Esophagus squamous epithelium (tissue), 5 donors: ENCODE results near the gene CFAP299. TPM values are rescaled to one million over a fixed set of nuclear protein-coding genes. Genes with fewer than 3 reads are reported as not detected.

ENCODE experiments used
- DNase-seq: peaks from one replicate; lab custom pipeline; 2025; lab: John Stamatoyannopoulos, UW
- H3K27ac ChIP-seq, 4 donors: fragments of 200-600 bp; sonication (generic); one replicate each; pipeline ENCODE4 v1.5.1; 2016 to 2019; ENCODE audit warnings: mild to moderate bottlenecking in 1 of 4
- H3K27me3 ChIP-seq, 4 donors: fragments of 200-600 bp; sonication (generic); 1 replicate in 3 of 4; 2 replicates in 1 of 4; pipeline versions ENCODE4 v1.5.1 to v1.6.0; 2017 to 2021; ENCODE audit warnings: antibody characterized with exemption in 1 of 4
- H3K36me3 ChIP-seq, 3 donors: fragments of 200-600 bp; sonication (generic); one replicate each; pipeline ENCODE4 v1.5.1; 2016 to 2019
- H3K4me1 ChIP-seq, 3 donors: fragments of 200-600 bp; sonication (generic); one replicate each; pipeline ENCODE4 v1.5.1; 2017 to 2019
- H3K4me3 ChIP-seq, 4 donors: fragments of 200-600 bp; sonication (generic); 1 replicate in 3 of 4; 2 replicates in 1 of 4; pipeline ENCODE4 v1.5.1; 2016 to 2019; ENCODE audit warnings: mild to moderate bottlenecking in 2 of 4, moderate library complexity in 1 of 4
- H3K9me3 ChIP-seq, 3 donors: fragments of 200-600 bp; sonication (generic); one replicate each; pipeline ENCODE4 v1.5.1; 2016 to 2019
- CTCF ChIP-seq, 6 experiments: fragments of 450-650 bp in 4 of 6; fragments of 200-600 bp in 2 of 6; sonication (generic) in 2 of 6; IDR thresholded peaks; one replicate each; pipeline ENCODE4 v1.5.1; 2016 to 2019; ENCODE audit warnings: antibody characterized with exemption in 6 of 6, mild to moderate bottlenecking in 4 of 6, moderate library complexity in 4 of 6
- POLR2A ChIP-seq, 4 donors: fragments of 450-650 bp; IDR thresholded peaks; one replicate each; pipeline ENCODE4 v1.6.1; 2017; ENCODE audit warnings: antibody characterized with exemption in 4 of 4, mild to moderate bottlenecking in 4 of 4, moderate library complexity in 3 of 4
- WGBS, 2 donors: methylation state at CpG; one replicate each; pipeline ENCODE4 v1.1.5; 2018; 5-methylcytosine and 5-hydroxymethylcytosine counted together
- intact Hi-C: fragments of 100-400 bp; cut with DNase I; formaldehyde crosslinking; loops from one replicate; pipeline ENCODE4 v1.15.0; 2022
- total RNA-seq, 4 donors: library from RNA; depleted of rRNA; stranded (reverse); fragments of >200 nt; gene quantifications; one replicate each; pipeline ENCODE4 v1.1.0, GENCODE V29; 2016
- donor health status: DM: yes; HTN: yes; CAD: no.

Gene CFAP299
- total RNA-seq, 4 donors from 2014 or later: not detected

GRCh38 chr4:80875642-80876041 lies 540.1 kb downstream of the CFAP299 start:
- intact Hi-C loops: no loop called here
- H3K4me3 ChIP-seq: no peak overlapping the region
- no peaks in the 10 kb centered on the region for H3K36me3 ChIP-seq
- WGBS, 2 donors: 87 to 89% methylated on average over 3 of the region's 3 CpGs
- H3K27me3 ChIP-seq: no peaks in the 10 kb centered on the region
- TF ChIP-seq CTCF (IDR thresholded peaks at IDR 0.05): no peak
- no peak for TF ChIP-seq POLR2A (IDR thresholded peaks at IDR 0.05)
- no peaks in the 10 kb centered on the region for H3K9me3 ChIP-seq
- H3K4me1 ChIP-seq: no peaks in the 10 kb centered on the region
- H3K27ac ChIP-seq: no peak overlapping the region
- no peak for DNase-seq

- no peak for DNase-seq
Measured at GRCh38 chr4:80876810-80877209, 541.3 kb downstream of the CFAP299 start.

GRCh38 chr4:80878218-80878617 lies 542.7 kb downstream of the CFAP299 start:
- no peak overlapping the region for H3K4me3 ChIP-seq
- H3K27ac ChIP-seq: no peak overlapping the region
- no peaks in the 10 kb centered on the region for H3K27me3 ChIP-seq
- WGBS, 2 donors: 5 to 20% methylated on average over 1 of the region's 1 CpG
- no peaks in the 10 kb centered on the region for H3K9me3 ChIP-seq
- intact Hi-C loops: no loop called here
- TF ChIP-seq CTCF (IDR thresholded peaks at IDR 0.05): no peak
- no peak for TF ChIP-seq POLR2A (IDR thresholded peaks at IDR 0.05)
- DNase-seq: no peak
- H3K36me3 ChIP-seq: no peaks in the 10 kb centered on the region
- no peaks in the 10 kb centered on the region for H3K4me1 ChIP-seq

More at GRCh38 chr4:80876810-80877209, 541.3 kb downstream of the CFAP299 start:
- TF ChIP-seq CTCF (IDR thresholded peaks at IDR 0.05) (no peak), POLR2A (IDR thresholded peaks at IDR 0.05) (no peak)
- Histone ChIP-seq H3K4me1 (no peaks in the 10 kb centered on the region), H3K27me3 (no peaks in the 10 kb centered on the region), H3K4me3 (no peak overlapping the region), H3K27ac (no peak overlapping the region), H3K36me3 (no peaks in the 10 kb centered on the region), H3K9me3 (no peaks in the 10 kb centered on the region)
- intact Hi-C loops: no loop called here

GRCh38 chr4:80897537-80898303 lies 562.2 kb downstream of the CFAP299 start:
- H3K27me3 ChIP-seq: no peaks in the 10 kb centered on the region
- DNase-seq: no peak
- H3K36me3 ChIP-seq: no peaks in the 10 kb centered on the region
- no peaks in the 10 kb centered on the region for H3K9me3 ChIP-seq
- no peak overlapping the region for H3K4me3 ChIP-seq
- no peak overlapping the region for H3K27ac ChIP-seq
- intact Hi-C loops: no loop called here
- WGBS, 2 donors: 54 to 56% methylated on average over 2 to 4 of the region's 5 CpGs
- H3K4me1 ChIP-seq: no peaks in the 10 kb centered on the region
- no peak for TF ChIP-seq CTCF (IDR thresholded peaks at IDR 0.05)
- no peak for TF ChIP-seq POLR2A (IDR thresholded peaks at IDR 0.05)

GRCh38 chr4:80900908-80901307 lies 565.4 kb downstream of the CFAP299 start:
- Histone ChIP-seq H3K27ac (no peak overlapping the region), H3K4me3 (no peak overlapping the region), H3K27me3 (no peaks in the 10 kb centered on the region), H3K4me1 (no peaks in the 10 kb centered on the region), H3K9me3 (no peaks in the 10 kb centered on the region), H3K36me3 (no peaks in the 10 kb centered on the region)
- DNase-seq: no peak
- TF ChIP-seq POLR2A (IDR thresholded peaks at IDR 0.05) (no peak), CTCF (IDR thresholded peaks at IDR 0.05) (no peak)
- WGBS, 2 donors: 63% methylated on average over 2 of the region's 2 CpGs
- intact Hi-C loops: no loop called here
